Glutamatergic neuron (in vitro differentiated cells): ENCODE data around the gene ERLIN1. TPM values are rescaled to one million over a fixed set of nuclear protein-coding genes. Genes with fewer than 3 reads are reported as not detected.

Source experiments
- DNase-seq: peaks from one replicate; pipeline ENCODE4 v3.0.0; 2022
- H3K27ac Mint-ChIP-seq: one replicate; pipeline ENCODE4 v1.8.0; 2020; ENCODE audit warnings: mild to moderate bottlenecking, mixed read lengths, inconsistent platforms; ENCODE audit not compliant: unreplicated experiment
- H3K27me3 Mint-ChIP-seq: one replicate; pipeline ENCODE4 v1.8.0; 2020; ENCODE audit warnings: mild to moderate bottlenecking, moderate library complexity, mixed read lengths, inconsistent platforms; ENCODE audit not compliant: unreplicated experiment
- H3K36me3 Mint-ChIP-seq: one replicate; pipeline ENCODE4 v1.8.0; 2020; ENCODE audit warnings: mild to moderate bottlenecking, mixed read lengths, inconsistent platforms; ENCODE audit not compliant: unreplicated experiment
- H3K4me1 Mint-ChIP-seq: one replicate; pipeline ENCODE4 v1.8.0; 2020; ENCODE audit warnings: mild to moderate bottlenecking, low read depth, mixed read lengths, inconsistent platforms; ENCODE audit not compliant: unreplicated experiment
- H3K4me3 Mint-ChIP-seq: one replicate; pipeline ENCODE4 v1.8.0; 2020; ENCODE audit warnings: mild to moderate bottlenecking, mixed read lengths, inconsistent platforms; ENCODE audit not compliant: unreplicated experiment
- H3K9me3 Mint-ChIP-seq: one replicate; pipeline ENCODE4 v1.8.0; 2020; ENCODE audit warnings: mild to moderate bottlenecking, moderate library complexity, mixed read lengths, inconsistent platforms; ENCODE audit not compliant: unreplicated experiment
- CTCF ChIP-seq: fragments of 200-600 bp; sonication (generic); IDR thresholded peaks from one replicate; pipeline ENCODE4 v1.5.0; 2021; ENCODE audit not compliant: partially characterized antibody, unreplicated experiment
- total RNA-seq: library from RNA; stranded (reverse); fragmentation: NEBNext Ultra II Directional; extraction: Animal tissue kit (Norgen Biotek cat#: 25700); gene quantifications from one replicate; pipeline ENCODE4 v1.2.1, GENCODE V29; 2021; ENCODE audit not compliant: unreplicated experiment

The ERLIN1 gene
- total RNA-seq, 1 donor from 2014 or later = 7.6 TPM

- Mint-ChIP-seq H3K4me3 (no peak overlapping the region), H3K27ac (no peak overlapping the region), H3K9me3 (no peaks in the 10 kb centered on the region), H3K36me3 (no peaks in the 10 kb centered on the region), H3K27me3 (no peaks in the 10 kb centered on the region), H3K4me1 (no peaks in the 10 kb centered on the region)
- no peak for DNase-seq
- no peak for TF ChIP-seq CTCF
These were observed 44.3 kb downstream of the ERLIN1 start for GRCh38 chr10:100141446-100142087.

- no peaks in the 10 kb centered on the region for H3K27me3 Mint-ChIP-seq
- H3K4me3 Mint-ChIP-seq = no peak overlapping the region
- TF ChIP-seq CTCF = no peak
- no peaks in the 10 kb centered on the region for H3K4me1 Mint-ChIP-seq
- no peaks in the 10 kb centered on the region for H3K36me3 Mint-ChIP-seq
- no peaks in the 10 kb centered on the region for H3K9me3 Mint-ChIP-seq
- no peak for DNase-seq
- H3K27ac Mint-ChIP-seq = no peak overlapping the region
These were observed 45.8 kb downstream of the ERLIN1 start for GRCh38 chr10:100140070-100140469.

- Mint-ChIP-seq H3K9me3 (no peaks in the 10 kb centered on the region), H3K4me3 (no peak overlapping the region)
These were observed 46.8 kb downstream of the ERLIN1 start for GRCh38 chr10:100138921-100139496.

GRCh38 chr10:100135486-100135885 is 50.3 kb downstream of the ERLIN1 start:
- no peak for TF ChIP-seq CTCF
- no peaks in the 10 kb centered on the region for H3K4me1 Mint-ChIP-seq
- no peak overlapping the region for H3K4me3 Mint-ChIP-seq
- no peaks in the 10 kb centered on the region for H3K27me3 Mint-ChIP-seq
- H3K9me3 Mint-ChIP-seq = no peaks in the 10 kb centered on the region
- no peak overlapping the region for H3K27ac Mint-ChIP-seq
- H3K36me3 Mint-ChIP-seq = no peaks in the 10 kb centered on the region
- no peak for DNase-seq

More at GRCh38 chr10:100138921-100139496, 46.8 kb downstream of the ERLIN1 start:
- Mint-ChIP-seq H3K4me1 (no peaks in the 10 kb centered on the region), H3K27ac (no peak overlapping the region), H3K36me3 (no peaks in the 10 kb centered on the region), H3K27me3 (no peaks in the 10 kb centered on the region)
- TF ChIP-seq CTCF = no peak
- DNase-seq = no peak

- Mint-ChIP-seq H3K4me3 (no peak overlapping the region), H3K27ac (no peak overlapping the region), H3K36me3 (no peaks in the 10 kb centered on the region), H3K9me3 (no peaks in the 10 kb centered on the region), H3K27me3 (no peaks in the 10 kb centered on the region), H3K4me1 (no peaks in the 10 kb centered on the region)
- no peak for TF ChIP-seq CTCF
- no peak for DNase-seq
These were observed 52.0 kb downstream of the ERLIN1 start for GRCh38 chr10:100133801-100134200.
